H9 (cell line): ENCODE results near the gene STARD10. TPM values are rescaled to one million over a fixed set of nuclear protein-coding genes. Genes with fewer than 3 reads are reported as not detected.

Experiments used
- DNase-seq: peaks from one replicate; pipeline ENCODE4 v3.0.0-alpha.2; 2017
- H2AFZ ChIP-seq: one replicate; pipeline ENCODE4 v1.6.1; 2013; ENCODE audit warnings: mild to moderate bottlenecking, low read length, control low read depth, moderate library complexity
- H2AK5ac ChIP-seq: 2 replicates; pipeline ENCODE4 v1.6.1; 2013; ENCODE audit warnings: low read length, control low read depth, mixed read lengths; ENCODE audit not compliant: insufficient read length
- H2BK120ac ChIP-seq: one replicate; pipeline ENCODE4 v1.6.1; 2013; ENCODE audit warnings: low read depth, mild to moderate bottlenecking, low read length, control low read depth, inconsistent platforms; ENCODE audit not compliant: poor library complexity, severe bottlenecking
- H2BK12ac ChIP-seq: 2 replicates; pipeline ENCODE4 v1.6.1; 2013; ENCODE audit warnings: low read length, control low read depth, mixed read lengths, low read depth; ENCODE audit not compliant: insufficient read length
- H2BK15ac ChIP-seq: 2 replicates; pipeline ENCODE4 v1.6.1; 2013; ENCODE audit warnings: low read depth, low read length, control low read depth
- H2BK20ac ChIP-seq: one replicate; pipeline ENCODE4 v1.6.1; 2013; ENCODE audit warnings: low read depth, mild to moderate bottlenecking, low read length, control low read depth, inconsistent platforms; ENCODE audit not compliant: poor library complexity, severe bottlenecking
- H2BK5ac ChIP-seq: 2 replicates; pipeline ENCODE4 v1.6.1; 2013; ENCODE audit warnings: low read length, control low read depth, mixed read lengths; ENCODE audit not compliant: insufficient read length
- H3K14ac ChIP-seq: 2 replicates; pipeline ENCODE4 v1.6.1; 2013; ENCODE audit warnings: low read length, control low read depth; ENCODE audit not compliant: insufficient read depth
- H3K18ac ChIP-seq: 2 replicates; pipeline ENCODE4 v1.6.1; 2013; ENCODE audit warnings: low read depth, mild to moderate bottlenecking, mixed read lengths, low read length, control low read depth; ENCODE audit not compliant: insufficient read length
- H3K23ac ChIP-seq: 2 replicates; pipeline ENCODE4 v1.6.1; 2013; ENCODE audit warnings: low read length, control low read depth, mixed read lengths, low read depth; ENCODE audit not compliant: insufficient read length
- H3K23me2 ChIP-seq: 2 replicates; pipeline ENCODE4 v1.6.1; 2013; ENCODE audit warnings: low read depth, mild to moderate bottlenecking, mixed read lengths, low read length, control low read depth; ENCODE audit not compliant: insufficient read length, poor library complexity, severe bottlenecking
- H3K27ac ChIP-seq: 2 replicates; pipeline ENCODE4 v1.5.1; 2013; ENCODE audit warnings: low read length, control low read depth, mixed read lengths, low read depth; ENCODE audit not compliant: insufficient read length
- H3K27me3 ChIP-seq: 2 replicates; pipeline ENCODE4 v1.6.1; 2013; ENCODE audit warnings: low read length, control low read depth, inconsistent platforms; ENCODE audit not compliant: insufficient read depth
- H3K4ac ChIP-seq: 2 replicates; pipeline ENCODE4 v1.6.1; 2013; ENCODE audit warnings: low read depth, mild to moderate bottlenecking, control low read depth, inconsistent platforms, low read length, moderate library complexity
- H3K4me1 ChIP-seq: 2 replicates; pipeline ENCODE4 v1.6.1; 2013; ENCODE audit warnings: low read length, control low read depth, inconsistent platforms; ENCODE audit not compliant: insufficient read depth
- H3K4me2 ChIP-seq: 2 replicates; pipeline ENCODE4 v1.6.1; 2013; ENCODE audit warnings: low read length, control low read depth, mixed read lengths; ENCODE audit not compliant: insufficient read length, insufficient read depth
- H3K56ac ChIP-seq: 2 replicates; pipeline ENCODE4 v1.6.1; 2013; ENCODE audit warnings: low read depth, mild to moderate bottlenecking, mixed read lengths, low read length, control low read depth; ENCODE audit not compliant: insufficient read length
- H3K79me1 ChIP-seq: 2 replicates; pipeline ENCODE4 v1.6.1; 2013; ENCODE audit warnings: low read depth, mild to moderate bottlenecking, moderate library complexity, low read length, control low read depth, inconsistent platforms; ENCODE audit not compliant: insufficient read depth, poor library complexity, severe bottlenecking
- H3K79me2 ChIP-seq: 2 replicates; pipeline ENCODE4 v1.6.1; 2013; ENCODE audit warnings: low read length, control low read depth, inconsistent platforms; ENCODE audit not compliant: insufficient read depth
- H3K9ac ChIP-seq: 2 replicates; pipeline ENCODE4 v1.6.1; 2013; ENCODE audit warnings: low read length, control low read depth, mixed read lengths; ENCODE audit not compliant: insufficient read length; ENCODE audit errors: extremely low read depth
- H3K9me3 ChIP-seq: one replicate; pipeline ENCODE4 v1.6.1; 2013; ENCODE audit warnings: low read depth, low read length, inconsistent platforms; ENCODE audit not compliant: control insufficient read depth
- H3T11ph ChIP-seq: one replicate; pipeline ENCODE4 v1.6.1; 2013; ENCODE audit warnings: mild to moderate bottlenecking, low read length, control low read depth, inconsistent platforms
- H4K20me1 ChIP-seq: one replicate; pipeline ENCODE4 v1.6.1; 2013; ENCODE audit not compliant: control insufficient read depth, insufficient read length, insufficient read depth
- H4K5ac ChIP-seq: 2 replicates; pipeline ENCODE4 v1.6.1; 2013; ENCODE audit warnings: low read depth, mild to moderate bottlenecking, mixed read lengths, low read length, control low read depth; ENCODE audit not compliant: insufficient read length
- H4K8ac ChIP-seq: replicated peaks from 2 replicates; pipeline ENCODE4 v1.6.1; 2013; ENCODE audit warnings: low read length, control low read depth, mixed read lengths, low read depth; ENCODE audit not compliant: insufficient read length
- H4K91ac ChIP-seq: 2 replicates; pipeline ENCODE4 v1.6.1; 2013; ENCODE audit warnings: low read depth, mild to moderate bottlenecking, moderate library complexity, mixed read lengths, low read length, control low read depth; ENCODE audit not compliant: insufficient read length
- H3K27ac Mint-ChIP-seq, 3 experiments: 2 replicates in 2 of 3; 3 replicates in 1 of 3; pipeline ENCODE4 v1.8.0; 2020 to 2021; ENCODE audit warnings: mixed read lengths in 3 of 3, mild to moderate bottlenecking in 1 of 3, moderate library complexity in 1 of 3
- H3K27me3 Mint-ChIP-seq: 2 replicates; pipeline ENCODE4 v1.8.0; 2021; ENCODE audit warnings: low read depth, mild to moderate bottlenecking, moderate library complexity, mixed read lengths
- H3K36me3 Mint-ChIP-seq, 3 experiments: 2 replicates in 2 of 3; 3 replicates in 1 of 3; pipeline ENCODE4 v1.8.0; 2020 to 2021; ENCODE audit warnings: low read depth in 3 of 3, mixed read lengths in 3 of 3; ENCODE audit not compliant: insufficient read depth in 1 of 3
- H3K4me1 Mint-ChIP-seq, 2 experiments: 2 replicates each; pipeline ENCODE4 v1.8.0; 2020; ENCODE audit warnings: mixed read lengths in 2 of 2
- H3K4me3 Mint-ChIP-seq, 2 experiments: 2 replicates in 1 of 2; 3 replicates in 1 of 2; pipeline ENCODE4 v1.8.0; 2020 to 2021; ENCODE audit warnings: mild to moderate bottlenecking in 2 of 2, mixed read lengths in 2 of 2, moderate library complexity in 1 of 2
- H3K9me3 Mint-ChIP-seq, 2 experiments: 2 replicates in 1 of 2; 3 replicates in 1 of 2; pipeline ENCODE4 v1.8.0; 2020; ENCODE audit warnings: mild to moderate bottlenecking in 2 of 2, mixed read lengths in 2 of 2, moderate library complexity in 1 of 2
- CTCF ChIP-seq: fragments of 200-600 bp; sonication (generic); conservative IDR thresholded peaks from 3 replicates; pipeline ENCODE4 v1.8.0; 2021; ENCODE audit warnings: antibody characterized with exemption, mild to moderate bottlenecking
- WGBS: extraction: QIAGEN DNeasy Blood & Tissue Kit; methylation state at CpG from one replicate; pipeline ENCODE4 v1.1.7; 2013; ENCODE audit warnings: missing lambda C conversion rate, low lambda C conversion rate, mixed read lengths; ENCODE audit not compliant: insufficient read length; ENCODE audit errors: extremely low coverage; 5-methylcytosine and 5-hydroxymethylcytosine counted together
- total RNA-seq: library from RNA; stranded (reverse); gene quantifications from 2 replicates; pipeline ENCODE4 v1.2.1, GENCODE V29; 2021

Gene STARD10
- total RNA-seq, 1 experiment from 2014 or later, result 24.4 TPM

- Histone ChIP-seq H3K23me2 (no peaks in the 10 kb centered on the region), H3K27ac (no peak overlapping the region), H3K14ac (no peak overlapping the region), H3K79me1 (no peaks in the 10 kb centered on the region), H2AFZ (no peak overlapping the region), H3K23ac (no peak overlapping the region), H2BK120ac (no peak overlapping the region), H4K91ac (no peak overlapping the region), H4K5ac (no peak overlapping the region), H3K4ac (no peak overlapping the region), H3K4me1 (peaks cover 21% of the 10 kb centered on the region), H3K27me3 (no peaks in the 10 kb centered on the region), H2BK5ac (no peak overlapping the region), H2BK15ac (no peak overlapping the region), H3K9me3 (no peaks in the 10 kb centered on the region), H3K4me2 (no peak overlapping the region), H2BK12ac (no peak overlapping the region), H3T11ph (no peak overlapping the region), H3K79me2 (peaks cover 9% of the 10 kb centered on the region; the same call in 1 of the 2 replicates), H2AK5ac (no peak overlapping the region), H3K18ac (no peak overlapping the region), H3K9ac (no peak overlapping the region), H4K20me1 (no peaks in the 10 kb centered on the region), H4K8ac (no peak overlapping the region), H3K56ac (no peak overlapping the region), H2BK20ac (no peak overlapping the region)
- Mint-ChIP-seq H3K4me3 (no peak overlapping the region), H3K27me3 (no peaks in the 10 kb centered on the region), H3K9me3 (no peaks in the 10 kb centered on the region), H3K36me3 (peaks cover 0 to 4% (median 4%) of the 10 kb centered on the region in 3 experiments; a peak in 3 of 7 replicates), H3K27ac (peak overlapping the region; percentile 69 to 98 (median 90)), H3K4me1 (peaks cover 53 to 58% of the 10 kb centered on the region in 2 experiments)
- DNase-seq, result no peak
- no CpG with 5 or more reads among the region's 11 CpGs for WGBS
- no peak for TF ChIP-seq CTCF
Observed at GRCh38 chr11:72738199-72739141, 55.4 kb downstream of the STARD10 start.
